GM18505 (cell line): ENCODE results near the gene TESK2.

ENCODE experiments used
- ATAC-seq: cut with Tn5 transposase; IDR thresholded peaks from one replicate; pipeline ENCODE4 v1.9.1; 2021; ENCODE audit not compliant: unreplicated experiment
- POLR2A ChIP-seq: IDR thresholded peaks from 4 replicates; pipeline ENCODE4 v1.6.1; 2011; ENCODE audit warnings: borderline replicate concordance; ENCODE audit not compliant: insufficient read depth, insufficient read length; ENCODE audit errors: extremely low read depth

Gene TESK2

GRCh38 chr1:45348020-45348419 lies 142.9 kb downstream of the TESK2 start:
- no peak for ATAC-seq
- TF ChIP-seq POLR2A = no peak

DNA sequence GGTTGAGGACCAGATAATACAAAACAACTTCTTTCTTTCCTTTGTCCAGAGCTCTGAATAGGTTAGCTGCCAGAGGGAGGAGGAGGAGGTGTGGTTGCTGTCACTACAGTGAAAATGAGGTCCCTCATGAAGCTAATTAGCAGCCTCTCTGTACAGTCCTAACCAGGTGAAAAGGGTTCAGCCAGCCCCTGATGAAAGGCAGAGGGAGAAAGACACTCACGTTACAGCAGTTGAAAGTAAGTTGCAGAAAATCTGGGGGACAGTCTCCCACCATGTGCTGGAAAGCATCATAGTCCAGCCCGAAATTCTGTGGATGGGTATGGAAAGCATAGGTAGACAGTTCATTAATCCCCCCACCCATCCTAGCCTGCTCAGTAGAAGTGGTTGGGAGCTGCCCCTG lies 144.5 kb downstream of the TESK2 start:
- TF ChIP-seq POLR2A = no peak
- ATAC-seq = no peak

DNA sequence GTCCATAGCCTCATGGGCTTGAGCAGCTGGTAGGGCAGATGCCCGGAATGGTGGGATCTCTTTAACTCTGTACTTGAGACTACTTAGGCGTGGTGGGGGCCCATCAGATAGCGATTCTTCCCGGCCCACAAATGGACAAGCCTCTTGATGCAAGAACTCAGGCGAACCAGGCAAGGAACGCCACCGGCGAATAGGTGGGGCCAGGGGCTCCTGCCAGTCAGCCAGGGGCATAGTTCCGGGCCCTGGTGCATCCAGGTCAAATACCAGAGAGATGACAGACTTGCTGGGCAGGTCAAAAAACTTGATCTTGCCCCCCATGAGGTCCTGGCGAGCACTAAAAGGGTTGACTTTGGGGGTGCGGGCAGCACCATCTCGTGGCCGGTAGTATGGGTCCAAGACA lies 145.9 kb downstream of the TESK2 start:
- no peak for ATAC-seq
- peak; percentile 21 for TF ChIP-seq POLR2A

GRCh38 chr1:45344499-45344898 lies 146.5 kb downstream of the TESK2 start:
- no peak for ATAC-seq
- TF ChIP-seq POLR2A = no peak

GRCh38 chr1:45340816-45341466 lies 150.0 kb downstream of the TESK2 start:
- no peak for ATAC-seq
- no peak for TF ChIP-seq POLR2A

- peak; percentile 88 for TF ChIP-seq POLR2A
- ATAC-seq = peak; percentile 84
Observed at GRCh38 chr1:45339789-45340558, 151.0 kb downstream of the TESK2 start, which contains the start of the genes MUTYH and TOE1. MUTYH (minus strand) TSS chr1:45340440; CDS start chr1:45334505, 5,935 bp downstream. TOE1 (plus strand) TSS chr1:45340170; CDS start chr1:45340253, 83 bp downstream.

DNA sequence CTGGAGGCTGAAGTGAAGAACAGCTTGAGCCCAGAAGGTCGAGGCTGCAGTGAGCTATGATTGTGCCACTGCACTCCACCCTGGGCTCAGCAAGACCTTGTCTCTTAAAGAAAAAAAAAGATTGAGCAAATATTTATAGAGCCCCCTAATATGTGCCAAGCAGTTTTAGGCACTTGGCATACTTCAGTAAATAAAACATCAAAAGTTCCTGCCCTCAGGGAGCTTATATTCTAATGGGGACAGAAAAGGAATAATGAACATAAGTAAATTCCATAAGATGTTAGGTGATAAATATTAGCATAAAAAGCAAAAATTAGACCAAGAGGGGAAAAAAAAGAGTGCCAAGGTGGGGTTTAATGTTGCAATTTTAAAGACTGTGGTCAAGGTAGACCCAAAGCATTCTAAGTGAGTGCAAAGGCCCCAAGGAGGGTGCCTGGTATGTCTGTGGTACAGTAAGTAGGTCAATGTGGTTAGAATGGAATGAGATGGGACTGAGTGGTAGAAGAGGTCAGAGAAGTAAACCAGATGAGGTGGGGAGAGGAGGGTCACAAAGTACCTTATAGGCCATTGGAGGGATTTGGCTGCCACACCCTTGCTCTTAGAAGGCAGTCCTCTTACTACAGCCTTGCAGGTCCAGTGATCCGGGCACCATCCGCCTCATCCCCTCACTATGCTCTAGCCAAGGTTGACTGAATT lies 153.2 kb downstream of the TESK2 start:
- no peak for ATAC-seq
- no peak for TF ChIP-seq POLR2A

DNA sequence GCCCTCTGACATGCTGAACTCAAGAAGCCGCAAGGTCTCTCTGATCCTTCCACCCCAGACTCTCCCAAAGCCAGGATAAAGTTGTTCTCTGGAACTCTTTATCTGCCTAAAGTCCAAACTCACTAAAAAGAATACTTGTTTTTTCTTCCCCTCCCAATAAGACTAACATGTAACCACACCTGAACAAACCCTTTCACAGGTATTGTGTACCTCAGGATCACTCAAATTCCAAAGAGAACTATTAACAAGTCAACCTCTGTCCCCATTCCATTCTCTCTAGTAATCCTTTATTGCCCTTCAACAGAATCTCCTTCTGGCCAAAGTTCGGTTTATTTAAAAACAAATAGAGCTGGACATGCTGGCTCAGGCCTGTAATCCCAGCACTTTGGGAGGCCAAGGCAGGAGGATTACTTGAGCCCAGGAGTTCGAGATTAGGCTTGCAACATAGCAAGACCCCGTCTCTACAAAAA lies 155.1 kb downstream of the TESK2 start:
- TF ChIP-seq POLR2A = no peak

DNA sequence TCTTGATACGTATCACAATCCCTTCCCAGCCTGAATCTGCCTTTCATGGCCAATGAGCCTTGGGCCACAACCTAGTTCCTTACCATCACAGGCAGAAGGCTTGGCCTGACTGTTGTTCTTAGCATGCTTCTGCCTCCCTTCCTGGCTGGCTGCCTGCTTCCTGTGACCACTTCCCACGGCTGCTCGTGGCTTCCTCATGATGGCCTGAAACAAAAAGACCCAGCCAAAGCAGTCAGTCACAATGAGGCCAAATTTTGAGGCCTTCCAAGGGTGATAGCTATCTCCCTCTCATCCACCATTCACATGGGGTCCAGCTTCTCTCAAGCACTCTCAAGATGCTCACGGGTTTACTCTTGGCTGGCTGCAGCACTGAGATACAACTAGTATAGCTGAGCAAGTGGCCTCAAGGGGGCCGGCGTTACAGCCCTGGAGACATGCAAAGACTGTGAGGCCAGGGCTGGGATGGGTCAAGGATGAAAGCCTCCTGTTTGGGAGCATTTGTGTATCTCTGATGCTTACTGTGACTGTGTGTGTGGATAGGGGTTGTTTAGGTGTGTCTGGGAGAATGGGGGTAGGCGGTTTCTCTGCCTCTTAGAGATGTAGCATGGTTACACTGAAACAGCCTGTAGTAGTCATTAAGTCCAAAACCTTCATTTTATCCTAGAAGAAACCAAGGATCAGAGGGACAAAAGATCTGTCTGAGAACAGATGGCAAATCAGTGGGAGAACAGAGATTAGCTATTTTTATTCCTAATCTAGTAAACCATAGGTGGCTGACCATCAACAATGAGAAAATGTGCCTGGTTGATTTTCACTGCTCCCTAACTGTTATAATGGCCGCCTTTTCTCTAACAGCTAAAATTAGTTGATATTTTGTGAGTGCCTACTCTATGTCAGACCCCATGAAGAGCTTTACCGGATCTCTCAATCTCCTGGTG lies 156.4 kb downstream of the TESK2 start:
- TF ChIP-seq POLR2A = no peak
- no peak for ATAC-seq

More for the DNA sequence above, 155.1 kb downstream of the TESK2 start:
- no peak for ATAC-seq

GRCh38 chr1:45332346-45332720 lies 158.6 kb downstream of the TESK2 start:
- no peak for TF ChIP-seq POLR2A

GRCh38 chr1:45331436-45332345 lies 159.3 kb downstream of the TESK2 start:
- ATAC-seq = no peak
- TF ChIP-seq POLR2A = no peak

More at GRCh38 chr1:45332346-45332720, 158.6 kb downstream of the TESK2 start:
- no peak for ATAC-seq

DNA sequence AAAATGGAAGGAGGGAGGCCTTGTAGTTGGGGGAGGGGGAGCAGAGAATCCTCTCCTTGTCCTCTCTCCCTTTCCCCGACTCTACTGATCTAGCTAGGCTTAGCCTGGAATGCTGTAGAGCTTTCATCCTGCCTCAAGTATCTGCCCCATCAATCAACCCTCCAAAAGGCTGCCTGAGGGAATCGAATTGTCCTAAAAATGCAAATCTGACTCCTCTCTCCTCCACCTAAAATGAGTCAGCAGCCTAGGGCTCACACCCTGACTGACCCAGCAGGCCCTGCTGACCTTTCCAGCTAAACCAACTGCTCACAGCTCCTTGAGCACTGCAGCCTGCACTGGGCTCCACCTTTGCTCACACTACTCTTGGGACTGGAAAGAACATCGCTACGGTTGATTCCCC lies 161.5 kb downstream of the TESK2 start:
- no peak for TF ChIP-seq POLR2A
- no peak for ATAC-seq

DNA sequence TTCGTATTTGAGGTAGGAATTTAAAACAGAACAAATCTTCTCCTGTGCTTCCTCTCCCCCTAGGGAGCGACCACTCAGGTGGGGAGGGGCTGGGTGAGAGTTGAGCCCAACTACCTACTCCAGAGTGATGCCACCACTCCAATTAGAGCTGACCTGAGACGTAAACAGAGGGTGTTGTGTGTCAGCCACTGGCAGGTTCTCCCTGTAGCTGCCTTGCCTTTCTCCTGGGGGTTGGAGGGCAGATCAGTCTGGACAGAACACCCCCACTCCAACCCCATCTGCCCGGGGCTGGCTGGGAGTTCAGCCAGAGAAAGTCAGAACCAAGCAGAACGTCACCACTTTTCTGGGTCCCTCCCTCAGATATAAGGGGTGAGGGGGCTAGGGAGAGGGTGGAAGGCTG lies 162.3 kb downstream of the TESK2 start:
- peak; percentile 12 for TF ChIP-seq POLR2A
- no peak for ATAC-seq
